Measurements from ENCODE around the gene LRRC61.

Gene LRRC61

DNA sequence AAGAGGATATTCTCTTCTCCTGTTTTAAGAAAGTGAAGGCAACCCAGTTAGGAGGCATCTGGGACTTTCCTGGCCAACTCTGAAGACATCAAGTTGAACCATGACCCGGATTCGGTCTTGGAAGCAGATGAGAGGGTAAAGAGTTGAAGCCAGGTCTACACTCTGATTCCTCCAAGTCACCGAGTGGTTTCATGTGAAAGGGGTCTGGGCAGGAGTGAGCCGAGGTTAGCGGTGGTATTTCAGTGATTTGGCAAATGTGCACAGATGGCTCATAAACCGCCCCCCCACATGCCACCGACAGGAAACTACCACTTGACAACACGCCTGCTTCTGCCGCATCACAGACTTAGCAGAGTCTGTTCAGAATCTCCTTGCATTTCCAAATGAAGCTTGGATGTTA is 34.1 kb downstream of the LRRC61 start:
- no peak for DNase-seq (ENCODE audit: low read depth)

DNA sequence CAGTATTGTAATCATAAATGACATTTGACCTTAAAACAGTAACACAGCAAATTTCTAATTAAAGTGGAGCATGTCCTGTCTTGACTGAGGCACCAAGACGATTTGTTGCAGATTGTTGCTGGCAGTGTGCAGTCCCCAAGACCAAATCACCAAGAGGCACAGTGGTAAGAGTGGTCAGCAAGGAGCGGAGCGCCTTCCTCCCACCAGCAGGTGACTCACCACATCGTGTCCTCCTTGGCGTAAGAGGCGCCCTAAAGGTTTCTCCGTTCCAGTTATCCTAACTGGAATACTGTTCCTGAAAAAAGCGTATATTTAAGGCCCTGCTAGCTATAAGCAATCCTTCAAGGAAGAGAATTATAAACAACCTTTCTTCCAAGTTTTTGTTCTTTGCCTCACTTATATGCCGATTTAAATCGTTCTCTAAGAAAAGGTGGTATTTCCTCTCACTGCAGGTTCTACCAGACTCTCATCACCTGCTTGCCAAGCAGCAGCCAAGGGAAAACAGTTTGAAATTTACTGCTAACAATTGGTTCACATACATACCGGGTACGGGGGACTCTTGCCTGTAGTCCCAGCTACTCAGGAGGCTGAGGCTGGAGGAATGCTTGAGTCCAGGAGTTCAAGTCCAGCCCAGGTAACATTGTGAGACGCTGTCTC is 34.7 kb downstream of the LRRC61 start:
- DNase-seq (ENCODE audit: low read depth): no peak

DNA sequence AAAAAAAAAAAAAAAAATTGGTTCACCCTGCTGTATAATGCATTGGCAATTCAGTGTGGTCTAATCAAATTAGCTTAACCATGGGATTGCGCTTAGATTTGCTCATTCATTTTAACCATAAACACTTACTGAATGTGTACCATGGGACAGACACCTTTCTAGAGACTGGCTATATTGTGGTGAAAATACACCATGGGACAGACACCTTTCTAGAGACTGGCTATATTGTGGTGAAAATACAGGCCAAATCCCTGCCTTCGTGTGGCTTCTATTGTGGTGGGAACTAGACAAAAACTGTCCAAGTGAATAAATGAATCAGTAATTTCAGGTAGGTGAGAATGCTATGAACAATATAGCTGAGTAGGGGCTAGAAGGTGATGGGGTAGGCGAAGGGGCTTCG is 35.3 kb downstream of the LRRC61 start:
- no peak for DNase-seq (ENCODE audit: low read depth)

- no peak for DNase-seq (ENCODE audit: low read depth)
Observed at GRCh38 chr7:150358988-150359621, 36.0 kb downstream of the LRRC61 start.

DNA sequence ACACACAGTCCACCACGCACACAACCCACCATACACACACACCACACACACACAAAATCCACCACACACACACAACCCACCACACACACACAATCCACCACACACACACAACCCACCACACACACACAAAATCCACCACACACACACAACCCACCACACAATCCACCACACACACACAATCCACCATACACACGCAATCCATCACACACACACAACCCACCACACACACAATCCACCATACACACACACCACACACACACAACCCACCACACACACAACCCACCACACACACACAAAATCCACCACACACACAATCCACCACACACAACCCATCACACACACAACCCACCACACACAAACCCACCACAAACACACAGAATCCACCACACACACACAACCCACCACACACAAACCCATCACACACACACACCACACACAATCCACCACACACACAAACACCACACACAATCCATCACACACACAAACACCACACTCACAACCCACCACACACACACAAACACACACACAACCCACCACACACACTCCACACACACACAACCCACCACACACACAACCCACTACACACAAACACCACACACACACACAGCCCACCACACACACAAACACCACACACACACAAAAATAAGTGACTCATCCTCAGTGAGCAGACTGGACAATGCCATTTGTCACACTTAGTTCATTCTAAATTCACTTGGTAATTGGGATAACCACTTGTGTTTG is 36.6 kb downstream of the LRRC61 start:
- DNase-seq (ENCODE audit: low read depth): no peak

DNA sequence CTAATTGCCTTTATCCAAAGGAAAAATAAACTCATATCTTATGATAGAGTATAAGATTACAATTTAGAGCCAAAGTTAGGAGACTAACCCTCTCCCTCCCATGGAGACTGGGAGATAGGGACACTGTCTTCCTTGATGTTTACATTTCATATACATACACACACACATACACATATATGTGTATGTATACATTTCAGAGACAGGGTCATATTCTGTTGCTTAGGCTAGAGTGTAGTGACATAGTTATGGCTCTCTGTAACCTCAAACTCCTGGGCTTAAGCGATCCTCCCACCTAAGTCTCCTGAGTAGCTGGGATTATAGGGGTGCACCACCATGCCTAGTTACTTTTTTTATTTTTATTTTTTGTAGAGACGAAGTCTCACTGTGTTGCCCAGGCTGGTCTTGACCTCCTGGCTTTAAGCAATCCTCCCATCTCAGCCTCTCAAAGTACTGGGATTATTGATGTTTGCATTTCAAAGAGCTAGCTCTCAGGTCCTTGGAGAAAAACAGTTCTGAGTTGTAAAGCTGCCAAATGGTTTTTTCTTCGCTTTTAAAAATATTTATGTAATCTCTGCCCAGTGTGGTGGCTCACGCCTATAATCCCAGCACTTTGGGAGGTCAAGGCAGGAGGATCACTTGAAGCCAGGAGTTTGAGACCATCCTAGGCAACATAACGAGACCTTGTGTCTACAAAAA is 37.4 kb downstream of the LRRC61 start:
- no peak for DNase-seq (ENCODE audit: low read depth)

DNA sequence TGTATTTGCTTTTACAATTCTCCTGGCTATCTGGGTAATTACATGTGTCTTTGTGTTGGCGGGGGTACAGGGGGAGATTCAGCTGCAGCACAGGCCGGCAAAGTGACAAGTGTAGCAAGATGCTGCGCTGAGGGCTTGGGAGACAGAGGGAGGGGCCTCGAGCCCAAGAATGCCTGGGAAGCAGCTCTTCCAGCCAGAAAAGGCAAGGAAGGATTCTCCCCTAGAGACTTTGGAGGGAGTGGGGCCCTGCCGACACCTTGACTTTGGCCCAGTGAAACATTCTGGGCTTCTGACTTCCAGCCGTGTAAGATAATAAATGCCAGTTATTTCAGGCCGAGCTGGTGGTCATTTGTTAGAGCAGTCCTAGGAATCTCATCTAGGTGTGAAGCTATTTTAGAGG is 38.2 kb downstream of the LRRC61 start:
- no peak for DNase-seq (ENCODE audit: low read depth)

DNA sequence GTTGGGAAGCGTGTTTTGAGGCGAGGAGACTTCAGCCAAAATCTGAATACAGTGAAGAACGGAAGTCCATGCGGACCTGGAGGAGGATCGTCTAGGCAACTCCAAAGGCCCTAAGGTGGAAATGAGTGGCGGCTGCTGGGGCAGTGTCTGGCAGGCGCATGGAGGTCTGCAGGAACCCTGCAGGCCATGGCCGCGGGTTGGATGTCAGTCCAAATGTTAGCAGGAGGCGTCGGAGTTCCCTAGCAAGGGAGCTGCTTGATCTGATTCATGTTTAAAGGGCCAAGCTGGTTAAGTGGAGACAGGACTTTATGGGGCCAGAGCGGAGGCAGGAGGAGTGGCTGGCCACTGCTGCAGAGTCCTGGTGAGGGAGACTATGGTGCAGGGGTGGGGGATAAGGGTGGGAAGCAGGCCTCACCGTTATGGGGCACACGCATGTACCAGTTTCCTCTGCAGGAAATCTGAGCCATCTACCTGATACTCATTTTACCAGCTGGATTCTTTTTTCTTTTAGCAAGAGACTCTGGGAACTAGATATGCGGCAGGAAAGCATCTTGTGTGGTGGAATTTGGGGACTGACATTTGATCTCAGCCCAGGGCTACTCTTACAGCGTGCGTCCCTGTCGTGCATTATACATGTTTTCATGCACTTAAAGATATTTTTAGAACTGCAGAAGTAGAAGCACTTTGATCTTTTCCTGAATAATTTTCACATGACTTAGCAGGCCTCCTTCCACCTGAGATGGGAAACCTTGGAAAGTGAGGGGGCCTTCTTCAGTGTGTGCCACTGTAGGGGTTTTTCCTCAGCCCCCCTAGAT is 38.9 kb downstream of the LRRC61 start:
- DNase-seq (ENCODE audit: low read depth): no peak

DNA sequence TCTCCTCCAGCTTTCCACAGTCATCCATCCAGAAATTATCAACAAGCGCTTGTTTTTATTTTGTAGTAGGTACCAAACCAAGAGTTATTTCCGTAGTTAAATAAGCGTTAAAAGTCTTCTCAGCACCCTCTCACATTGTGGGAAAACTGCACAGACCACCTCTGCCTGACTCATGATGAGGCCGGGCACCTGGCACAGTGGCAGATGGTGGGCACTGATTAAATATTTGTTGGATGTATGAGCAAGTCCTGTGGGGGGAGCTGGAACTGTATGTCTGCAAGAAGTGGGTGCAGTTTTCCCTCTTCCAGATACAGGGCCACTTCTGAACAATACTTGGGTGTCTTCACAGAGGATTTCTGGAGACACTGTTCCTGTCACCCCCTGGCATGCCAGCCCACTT is 40.2 kb downstream of the LRRC61 start:
- DNase-seq (ENCODE audit: low read depth): no peak

GRCh38 chr7:150363872-150364271 is 40.7 kb downstream of the LRRC61 start:
- no peak for DNase-seq (ENCODE audit: low read depth)

DNA sequence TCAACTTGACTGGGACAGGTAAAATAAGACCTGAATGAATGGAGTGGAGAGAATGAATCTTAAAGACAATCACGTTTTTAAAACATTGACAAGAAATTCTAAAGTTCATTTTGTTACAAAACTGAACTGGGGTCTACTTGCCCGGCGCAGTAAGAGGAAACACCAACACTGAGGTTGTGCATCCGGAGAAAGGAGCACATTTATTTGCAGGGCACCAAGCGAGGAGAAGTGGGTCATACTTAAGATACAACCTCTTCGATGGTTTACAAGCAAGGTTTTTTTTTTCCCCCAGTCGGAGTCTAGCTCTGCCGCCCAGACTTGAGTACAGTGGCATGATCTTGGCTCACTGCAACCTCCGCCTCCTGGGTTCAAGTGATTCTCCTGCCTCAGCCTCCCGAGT is 42.0 kb downstream of the LRRC61 start:
- DNase-seq (ENCODE audit: low read depth): no peak

DNA sequence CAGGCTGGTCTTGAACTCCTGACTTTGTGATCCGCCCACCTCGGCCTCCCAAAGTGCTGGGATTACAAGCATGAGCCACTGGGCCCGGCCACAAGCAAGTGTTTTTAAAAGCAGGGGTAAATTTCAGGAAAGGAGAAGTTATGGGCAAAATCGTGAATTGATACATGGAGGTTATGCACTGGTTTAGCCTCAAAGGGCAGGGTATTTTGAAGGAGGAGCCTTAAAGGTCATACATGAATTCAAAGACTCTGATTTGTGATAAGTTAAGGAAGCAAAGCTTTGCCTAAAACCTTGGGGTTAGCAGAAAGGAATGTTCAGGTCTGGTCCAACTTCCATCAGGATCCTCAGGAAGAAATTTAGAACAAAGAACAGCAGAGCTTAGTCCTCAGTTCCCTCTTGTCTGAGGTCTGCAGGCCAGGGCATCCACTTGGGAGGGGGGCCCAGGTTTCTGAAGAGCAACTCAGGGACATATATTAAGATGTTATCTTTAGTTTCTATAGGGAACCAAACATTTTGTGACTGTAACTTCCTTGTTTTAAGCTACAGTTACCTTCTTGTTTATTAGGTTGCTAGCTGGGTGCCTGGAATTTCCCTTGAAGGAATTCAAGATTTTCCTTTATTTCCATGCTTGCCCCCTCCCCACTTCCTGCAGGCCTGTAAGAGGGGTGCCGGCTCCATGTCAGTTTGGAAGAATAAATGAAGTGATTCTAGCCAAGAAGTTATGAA is 42.7 kb downstream of the LRRC61 start:
- DNase-seq (ENCODE audit: low read depth): no peak

- DNase-seq (ENCODE audit: low read depth): no peak
Observed at GRCh38 chr7:150367677-150368095, 44.5 kb downstream of the LRRC61 start.

GRCh38 chr7:150368096-150368883 is 45.1 kb downstream of the LRRC61 start, which contains the start of gene REPIN1:
TSS of gene REPIN1 (plus strand) at chr7:150368822. CDS start at chr7:150369712, 890 bp downstream.
- DNase-seq (ENCODE audit: low read depth): peak; percentile 86

DNA sequence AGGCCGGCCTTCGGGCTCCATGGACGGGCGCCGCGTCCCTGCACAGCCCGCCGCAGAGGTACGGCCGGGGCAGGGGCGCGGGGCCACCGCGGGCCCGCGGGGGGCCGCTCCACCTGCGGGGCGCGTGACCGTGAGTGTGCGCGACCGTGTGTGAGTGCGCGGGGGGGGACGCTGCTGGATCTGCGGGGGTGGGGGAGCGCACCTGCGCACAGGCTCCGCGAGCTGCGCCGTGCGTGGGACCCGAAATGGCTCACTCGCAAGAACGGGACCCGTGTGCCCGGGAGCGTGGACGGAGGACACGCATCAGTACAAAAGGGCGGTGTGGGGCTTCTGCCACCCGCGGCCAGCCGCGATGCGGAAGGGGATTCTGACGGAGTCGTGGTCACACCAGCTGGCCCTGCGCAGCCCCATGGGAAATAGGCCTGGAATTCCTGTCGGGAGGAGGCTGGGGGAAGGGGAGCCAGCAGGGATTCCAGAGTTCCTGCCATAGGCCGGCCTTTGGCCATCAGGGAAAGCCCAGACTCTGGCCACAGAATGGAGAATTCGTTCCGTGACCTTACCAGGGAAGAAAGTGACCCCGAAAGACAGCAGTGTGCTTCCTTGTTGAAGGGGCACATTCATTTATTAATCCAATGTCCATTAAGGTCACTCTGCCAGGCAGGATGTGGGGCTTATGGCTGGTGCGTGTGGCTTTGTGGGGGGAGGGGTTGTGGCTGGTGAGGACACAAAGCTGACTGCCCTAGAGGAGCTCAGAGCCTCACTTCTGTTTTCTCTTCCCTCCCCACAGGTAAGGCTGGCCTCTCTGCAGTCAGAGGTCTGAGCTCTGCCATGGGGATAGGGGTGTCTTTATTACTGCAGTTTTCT is 46.0 kb downstream of the LRRC61 start:
- peak; percentile 62 for DNase-seq (ENCODE audit: low read depth)

DNA sequence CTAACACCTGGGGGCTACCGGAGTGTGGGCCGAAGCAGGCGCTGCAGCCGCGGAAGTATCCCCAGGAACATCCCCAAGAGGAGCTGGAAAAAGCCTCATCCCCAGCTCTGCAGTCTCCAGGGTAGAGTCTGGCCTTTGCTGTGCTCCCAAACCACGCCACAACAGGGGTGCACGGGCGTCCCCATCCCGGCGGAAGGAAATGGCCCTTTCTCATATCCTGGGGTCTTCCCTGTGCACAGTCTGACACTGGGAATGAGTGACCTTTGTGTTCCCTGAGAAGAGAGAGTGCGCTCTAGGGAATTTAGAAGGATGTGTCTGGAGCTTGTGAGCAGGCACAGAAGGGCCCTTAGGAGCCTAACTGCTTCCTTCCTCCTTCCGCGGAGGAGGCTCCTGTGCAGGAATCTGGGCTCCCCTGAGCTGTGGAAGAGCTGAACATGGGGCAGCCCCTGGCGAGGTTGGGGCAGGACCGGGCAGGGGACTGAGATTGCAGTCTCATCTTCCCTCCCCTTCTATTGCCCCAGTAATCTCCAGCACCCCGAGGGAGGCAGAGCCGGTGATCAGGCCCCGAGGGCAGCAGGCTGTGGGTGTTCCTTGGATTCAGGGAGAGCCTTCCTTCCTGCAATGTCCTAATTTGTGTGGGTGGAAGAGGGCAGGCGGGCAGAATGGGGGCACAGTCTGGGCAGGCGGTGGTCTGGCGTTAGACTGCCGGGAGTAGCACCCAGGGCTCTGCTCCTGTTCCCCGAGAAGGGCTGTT is 46.8 kb downstream of the LRRC61 start:
- no peak for DNase-seq (ENCODE audit: low read depth)

DNA sequence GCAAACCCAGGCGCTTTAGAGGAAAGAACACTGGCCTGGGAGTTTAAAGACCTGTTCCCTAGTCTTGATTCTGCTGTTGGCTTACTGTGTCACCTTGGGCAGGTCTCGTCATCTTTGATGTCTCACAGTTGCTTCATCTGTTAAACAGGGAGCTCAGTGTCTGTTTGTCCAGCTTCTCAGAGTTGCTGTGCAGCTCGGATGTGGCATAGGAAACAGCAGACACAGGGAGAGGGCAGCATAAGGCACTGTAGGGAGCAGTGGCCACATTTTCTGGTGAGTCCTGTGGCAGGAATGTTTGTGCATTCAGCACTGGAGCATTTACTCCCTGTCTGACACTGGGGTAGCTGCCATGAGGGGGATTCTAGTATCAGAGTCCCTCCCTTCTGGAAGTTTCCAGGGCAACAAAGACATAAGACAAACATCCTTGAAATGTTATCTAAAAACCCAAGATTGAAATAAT is 47.5 kb downstream of the LRRC61 start:
- peak; percentile 31 for DNase-seq (ENCODE audit: low read depth)

Data from fibroblast of gingiva (primary cell).